Astrocyte (in vitro differentiated cells and primary cell): ENCODE measurements around the gene TENT5A.

Source experiments
- EZH2 ChIP-seq: IDR thresholded peaks from 2 replicates; pipeline ENCODE4 v1.6.1; 2012; ENCODE audit warnings: mild to moderate bottlenecking, low read length, inconsistent platforms; ENCODE audit not compliant: insufficient read depth
- TF ChIP-seq, protein P1 (sequence below): IDR thresholded peaks from 2 replicates; pipeline ENCODE4 v1.5.1; 2011; ENCODE audit warnings: low read depth, mild to moderate bottlenecking, inconsistent platforms, low read length, moderate library complexity; ENCODE audit not compliant: insufficient read depth

DNA sequence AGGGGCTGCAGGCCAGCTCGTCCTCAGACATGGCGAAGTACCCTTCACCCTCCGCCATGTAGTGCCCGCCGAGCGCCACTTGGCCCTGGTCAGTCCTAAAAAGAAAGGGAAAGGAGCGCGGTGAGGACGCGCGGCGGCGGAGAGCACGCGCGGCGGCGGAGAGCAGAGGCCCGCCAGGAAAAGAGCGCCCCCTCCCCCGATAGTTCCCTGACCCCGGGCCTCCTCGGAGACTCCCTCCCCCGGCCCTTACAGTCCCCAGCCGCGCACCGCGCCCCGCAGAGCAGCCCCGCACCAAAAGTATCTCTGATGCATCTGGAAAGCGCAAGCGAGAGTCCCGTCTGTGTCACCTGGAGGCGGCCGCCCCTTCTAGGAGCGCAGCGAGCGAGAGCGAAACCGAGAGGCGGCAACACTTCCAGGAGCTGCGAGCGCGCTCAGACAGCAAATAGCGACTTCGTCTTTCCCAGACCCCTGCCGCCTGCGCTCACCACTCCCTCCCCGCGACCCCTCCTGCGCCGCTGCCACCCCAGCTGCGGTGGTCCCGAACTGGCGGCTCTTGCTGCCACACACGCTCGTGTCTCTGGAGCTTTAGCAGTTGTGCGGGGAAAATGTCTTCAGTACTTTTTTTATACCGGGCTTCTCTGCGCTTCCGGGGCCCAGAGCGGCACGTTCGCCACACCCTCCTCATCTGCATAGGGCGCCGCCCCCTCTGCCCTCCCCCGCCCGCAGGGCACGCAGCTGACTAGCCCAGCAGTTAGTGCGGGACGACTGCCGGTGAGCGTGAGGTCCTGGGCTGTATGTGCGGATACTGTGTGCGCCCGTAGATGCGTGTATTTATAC, at the start of gene TENT5A:
- TF ChIP-seq, protein P1, sequence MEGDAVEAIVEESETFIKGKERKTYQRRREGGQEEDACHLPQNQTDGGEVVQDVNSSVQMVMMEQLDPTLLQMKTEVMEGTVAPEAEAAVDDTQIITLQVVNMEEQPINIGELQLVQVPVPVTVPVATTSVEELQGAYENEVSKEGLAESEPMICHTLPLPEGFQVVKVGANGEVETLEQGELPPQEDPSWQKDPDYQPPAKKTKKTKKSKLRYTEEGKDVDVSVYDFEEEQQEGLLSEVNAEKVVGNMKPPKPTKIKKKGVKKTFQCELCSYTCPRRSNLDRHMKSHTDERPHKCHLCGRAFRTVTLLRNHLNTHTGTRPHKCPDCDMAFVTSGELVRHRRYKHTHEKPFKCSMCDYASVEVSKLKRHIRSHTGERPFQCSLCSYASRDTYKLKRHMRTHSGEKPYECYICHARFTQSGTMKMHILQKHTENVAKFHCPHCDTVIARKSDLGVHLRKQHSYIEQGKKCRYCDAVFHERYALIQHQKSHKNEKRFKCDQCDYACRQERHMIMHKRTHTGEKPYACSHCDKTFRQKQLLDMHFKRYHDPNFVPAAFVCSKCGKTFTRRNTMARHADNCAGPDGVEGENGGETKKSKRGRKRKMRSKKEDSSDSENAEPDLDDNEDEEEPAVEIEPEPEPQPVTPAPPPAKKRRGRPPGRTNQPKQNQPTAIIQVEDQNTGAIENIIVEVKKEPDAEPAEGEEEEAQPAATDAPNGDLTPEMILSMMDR = no peak
- TF ChIP-seq EZH2 = no peak
